RWPE2 (cell line): ENCODE measurements around the gene AEBP1.

Experiments used
- ATAC-seq: fragments of 200-7000 bp; cut with Tn5 transposase; 3 replicates; pipeline ENCODE4 v1.9.1; 2021; ENCODE audit warnings: low read depth
- DNase-seq: peaks from one replicate; pipeline ENCODE4 v3.0.0-alpha.2; 2020; ENCODE audit warnings: low spot score
- H3K27ac ChIP-seq: fragments of 450-650 bp; 2 replicates; pipeline ENCODE4 v1.5.1; 2017; ENCODE audit warnings: mild to moderate bottlenecking; ENCODE audit not compliant: poor library complexity, severe bottlenecking
- H3K27me3 ChIP-seq: fragments of 250-450 bp; sonication (Bioruptor Pico); 2 replicates; pipeline ENCODE4 v1.5.1; 2021; ENCODE audit warnings: mild to moderate bottlenecking, moderate library complexity; ENCODE audit not compliant: insufficient read depth, poor library complexity, severe bottlenecking
- H3K36me3 ChIP-seq: fragments of 250-450 bp; sonication (Bioruptor Pico); 2 replicates; pipeline ENCODE4 v1.5.1; 2020; ENCODE audit warnings: low read depth, mild to moderate bottlenecking, moderate library complexity
- H3K4me1 ChIP-seq: fragments of 250-450 bp; sonication (Bioruptor Pico); 2 replicates; pipeline ENCODE4 v1.5.1; 2021; ENCODE audit warnings: mild to moderate bottlenecking, moderate library complexity; ENCODE audit not compliant: insufficient read depth, poor library complexity, severe bottlenecking
- H3K4me3 ChIP-seq: fragments of 250-450 bp; sonication (Bioruptor Pico); 2 replicates; pipeline ENCODE4 v1.5.1; 2021; ENCODE audit warnings: mild to moderate bottlenecking, moderate library complexity; ENCODE audit not compliant: severe bottlenecking
- H3K9me3 ChIP-seq: fragments of 250-450 bp; sonication (Bioruptor Pico); 2 replicates; pipeline ENCODE4 v1.5.1; 2021; ENCODE audit warnings: mild to moderate bottlenecking, moderate library complexity; ENCODE audit not compliant: severe bottlenecking
- TF ChIP-seq, protein P1 (sequence below): fragments of 450-650 bp; IDR thresholded peaks from one replicate; pipeline ENCODE4 v1.5.1; 2017; ENCODE audit warnings: mild to moderate bottlenecking, moderate library complexity; ENCODE audit not compliant: poor library complexity, severe bottlenecking

AEBP1 gene

DNA sequence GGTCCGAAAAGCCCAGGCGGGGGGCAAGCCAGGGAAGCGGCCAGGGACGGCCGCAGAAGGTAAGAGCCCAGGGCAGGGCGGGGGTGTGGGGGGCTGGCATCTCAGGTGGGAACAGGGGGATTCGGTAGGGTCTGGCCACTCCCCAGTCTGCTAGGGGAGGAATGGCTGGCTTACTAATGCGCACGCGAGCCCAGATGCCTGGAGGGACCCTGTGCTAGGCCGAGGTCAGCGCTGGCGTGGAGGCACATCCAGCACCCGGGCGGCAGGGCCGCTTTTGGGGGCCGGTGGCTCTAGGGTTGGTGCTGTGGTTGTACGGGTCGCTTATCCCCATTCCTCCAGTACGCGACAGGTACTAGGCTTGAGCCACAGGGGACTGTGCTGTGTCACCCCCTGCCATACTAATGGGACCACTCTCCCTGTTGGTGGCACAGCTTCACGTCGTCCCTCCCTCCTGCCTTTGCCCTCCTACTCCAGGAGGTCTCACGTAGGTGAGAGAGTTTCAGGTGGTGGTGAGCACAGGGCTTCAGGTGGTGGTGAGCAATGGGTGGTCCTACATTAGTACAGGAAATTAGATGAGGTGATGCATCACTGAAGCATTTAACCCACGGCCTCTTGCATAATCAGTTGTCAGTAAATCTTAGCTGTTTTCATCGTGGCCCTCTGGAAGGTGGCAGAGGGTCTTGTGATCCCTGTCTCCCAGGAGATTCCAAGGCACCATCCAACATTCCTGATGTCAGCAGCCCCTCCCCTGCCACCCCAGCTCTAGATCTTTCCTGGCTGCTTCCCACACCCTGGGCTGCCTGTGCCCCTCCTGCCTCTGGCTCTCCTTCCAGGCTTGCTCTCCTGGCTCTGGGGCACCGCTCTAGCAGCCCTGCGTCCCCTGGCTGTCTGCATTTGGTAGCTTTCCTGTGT, 971 bp downstream of the AEBP1 start:
- H3K36me3 ChIP-seq, result no peaks in the 10 kb centered on the region
- DNase-seq (no peak), ATAC-seq (peak; percentile 35)
- H3K9me3 ChIP-seq, result no peaks in the 10 kb centered on the region
- peaks cover 16% of the 10 kb centered on the region for H3K4me1 ChIP-seq
- no peaks in the 10 kb centered on the region for H3K27me3 ChIP-seq
- TF ChIP-seq, protein P1, sequence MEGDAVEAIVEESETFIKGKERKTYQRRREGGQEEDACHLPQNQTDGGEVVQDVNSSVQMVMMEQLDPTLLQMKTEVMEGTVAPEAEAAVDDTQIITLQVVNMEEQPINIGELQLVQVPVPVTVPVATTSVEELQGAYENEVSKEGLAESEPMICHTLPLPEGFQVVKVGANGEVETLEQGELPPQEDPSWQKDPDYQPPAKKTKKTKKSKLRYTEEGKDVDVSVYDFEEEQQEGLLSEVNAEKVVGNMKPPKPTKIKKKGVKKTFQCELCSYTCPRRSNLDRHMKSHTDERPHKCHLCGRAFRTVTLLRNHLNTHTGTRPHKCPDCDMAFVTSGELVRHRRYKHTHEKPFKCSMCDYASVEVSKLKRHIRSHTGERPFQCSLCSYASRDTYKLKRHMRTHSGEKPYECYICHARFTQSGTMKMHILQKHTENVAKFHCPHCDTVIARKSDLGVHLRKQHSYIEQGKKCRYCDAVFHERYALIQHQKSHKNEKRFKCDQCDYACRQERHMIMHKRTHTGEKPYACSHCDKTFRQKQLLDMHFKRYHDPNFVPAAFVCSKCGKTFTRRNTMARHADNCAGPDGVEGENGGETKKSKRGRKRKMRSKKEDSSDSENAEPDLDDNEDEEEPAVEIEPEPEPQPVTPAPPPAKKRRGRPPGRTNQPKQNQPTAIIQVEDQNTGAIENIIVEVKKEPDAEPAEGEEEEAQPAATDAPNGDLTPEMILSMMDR, result no peak
- H3K4me3 ChIP-seq, result no peak overlapping the region
- no peak overlapping the region for H3K27ac ChIP-seq

DNA sequence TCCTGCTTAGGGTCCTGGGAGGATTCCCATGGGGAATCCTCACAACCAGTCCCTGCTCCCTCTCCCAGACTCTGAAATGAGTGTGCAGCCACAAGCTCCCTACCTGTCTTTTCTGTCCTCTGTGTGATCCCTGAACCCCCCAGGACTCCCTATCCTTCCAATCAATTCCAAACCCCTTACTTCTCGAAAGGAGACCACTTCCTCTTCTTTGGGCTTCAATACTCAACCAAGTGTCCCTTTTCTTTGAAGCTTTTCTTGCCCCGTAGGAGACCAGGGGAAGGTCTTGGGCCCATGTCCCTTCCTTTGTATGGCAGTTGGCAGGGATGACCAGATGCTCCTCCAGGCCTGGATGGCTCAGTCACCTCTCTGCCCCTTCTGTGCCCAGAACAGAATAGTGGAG, 1.7 kb downstream of the AEBP1 start:
- no peak for DNase-seq
- H3K36me3 ChIP-seq, result no peaks in the 10 kb centered on the region
- no peak overlapping the region for H3K4me3 ChIP-seq
- ATAC-seq, result no peak
- no peaks in the 10 kb centered on the region for H3K9me3 ChIP-seq
- H3K4me1 ChIP-seq, result peaks cover 16% of the 10 kb centered on the region
- TF ChIP-seq, protein P1, result no peak
- H3K27ac ChIP-seq, result no peak overlapping the region
- H3K27me3 ChIP-seq, result no peaks in the 10 kb centered on the region

DNA sequence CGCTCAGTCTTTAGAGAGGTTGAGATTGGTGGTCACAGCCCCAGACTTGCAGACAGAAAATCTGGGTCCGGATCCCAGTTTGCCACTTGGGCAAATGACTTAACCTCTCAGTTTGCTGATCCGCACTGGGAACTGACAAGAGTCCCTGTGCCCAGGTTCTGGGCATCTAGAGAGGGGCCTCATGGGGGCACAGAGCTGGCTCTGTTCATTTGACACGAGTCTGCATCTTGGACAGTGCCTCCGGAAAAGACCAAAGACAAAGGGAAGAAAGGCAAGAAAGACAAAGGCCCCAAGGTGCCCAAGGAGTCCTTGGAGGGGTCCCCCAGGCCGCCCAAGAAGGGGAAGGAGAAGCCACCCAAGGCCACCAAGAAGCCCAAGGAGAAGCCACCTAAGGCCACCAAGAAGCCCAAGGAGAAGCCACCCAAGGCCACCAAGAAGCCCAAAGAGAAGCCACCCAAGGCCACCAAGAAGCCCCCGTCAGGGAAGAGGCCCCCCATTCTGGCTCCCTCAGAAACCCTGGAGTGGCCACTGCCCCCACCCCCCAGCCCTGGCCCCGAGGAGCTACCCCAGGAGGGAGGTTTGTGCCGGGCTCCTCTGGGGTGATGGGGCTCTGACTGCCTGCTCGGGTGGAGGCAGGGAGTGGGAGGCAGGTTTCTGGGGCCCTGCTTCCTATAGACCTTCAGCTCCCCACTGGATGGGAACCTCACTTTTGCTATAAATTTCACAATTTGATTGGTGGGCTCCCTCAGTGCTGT, 2.3 kb downstream of the AEBP1 start:
- no peaks in the 10 kb centered on the region for H3K36me3 ChIP-seq
- DNase-seq (no peak), ATAC-seq (no peak)
- TF ChIP-seq, protein P1, result no peak
- peaks cover 16% of the 10 kb centered on the region for H3K4me1 ChIP-seq
- H3K4me3 ChIP-seq, result no peak overlapping the region
- H3K27ac ChIP-seq, result no peak overlapping the region
- H3K27me3 ChIP-seq, result no peaks in the 10 kb centered on the region
- H3K9me3 ChIP-seq, result no peaks in the 10 kb centered on the region

DNA sequence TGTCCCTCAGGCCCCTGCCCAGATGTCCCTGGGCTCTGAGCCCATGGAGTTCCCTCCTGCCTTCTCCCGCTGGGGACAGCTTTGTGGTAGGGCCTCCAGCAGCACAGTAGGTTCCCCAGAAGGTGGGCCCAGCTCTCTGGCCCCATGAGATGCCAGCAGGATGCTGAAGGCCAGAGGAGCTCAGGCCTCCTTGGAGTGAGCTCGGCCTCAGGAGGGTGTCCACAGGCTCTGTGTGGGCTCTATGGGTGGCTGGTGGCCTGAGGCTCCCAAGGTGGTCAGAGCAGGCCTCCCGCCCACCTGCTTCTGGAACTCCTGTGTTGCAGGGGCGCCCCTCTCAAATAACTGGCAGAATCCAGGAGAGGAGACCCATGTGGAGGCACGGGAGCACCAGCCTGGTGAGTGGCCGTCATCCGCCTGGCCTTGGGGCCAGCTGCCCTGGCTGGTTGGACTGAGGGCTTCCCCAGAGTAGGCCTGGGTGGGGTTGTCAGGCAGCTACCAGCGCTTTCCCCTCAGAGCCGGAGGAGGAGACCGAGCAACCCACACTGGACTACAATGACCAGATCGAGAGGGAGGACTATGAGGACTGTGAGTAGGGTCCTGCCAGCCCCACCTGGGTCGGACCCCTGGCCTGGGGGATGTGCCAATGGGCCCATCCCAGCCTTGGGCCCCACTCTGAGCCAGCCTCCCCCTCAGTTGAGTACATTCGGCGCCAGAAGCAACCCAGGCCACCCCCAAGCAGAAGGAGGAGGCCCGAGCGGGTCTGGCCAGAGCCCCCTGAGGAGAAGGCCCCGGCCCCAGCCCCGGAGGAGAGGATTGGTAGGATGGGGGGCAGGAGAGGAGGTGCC, 3.2 kb downstream of the AEBP1 start:
- H3K9me3 ChIP-seq, result no peaks in the 10 kb centered on the region
- no peak overlapping the region for H3K4me3 ChIP-seq
- DNase-seq (no peak), ATAC-seq (no peak)
- H3K27ac ChIP-seq, result no peak overlapping the region
- H3K36me3 ChIP-seq, result no peaks in the 10 kb centered on the region
- H3K4me1 ChIP-seq, result peaks cover 13% of the 10 kb centered on the region
- TF ChIP-seq, protein P1, result no peak
- no peaks in the 10 kb centered on the region for H3K27me3 ChIP-seq
